Nasal cavity respiratory epithelium epithelial cell of viscerocranial mucosa (primary cell): ENCODE measurements around the gene YIPF3. TPM values are rescaled to one million over a fixed set of nuclear protein-coding genes. Genes with fewer than 3 reads are reported as not detected.

ENCODE experiments used
- total RNA-seq: library from RNA; depleted of rRNA; stranded (reverse); fragments of >200 nt; gene quantifications from 2 replicates; pipeline ENCODE4 v1.2.3, GENCODE V29; 2014

The YIPF3 gene
- 62.2 and 68.1 TPM in 2 replicates for total RNA-seq

GRCh38 chr6:43516697-43517504, at the start of gene YIPF3, which contains the start of gene POLR1C:
TSS of gene YIPF3 (minus strand) at chr6:43516926. CDS start at chr6:43516807, 119 bp downstream.
TSS of gene POLR1C (plus strand) at chr6:43517089. CDS start at chr6:43517110, 21 bp downstream.

GRCh38 chr6:43509984-43510826, 6.5 kb downstream of the YIPF3 start, which contains the start of gene LRRC73:
TSS of gene LRRC73 (minus strand) at chr6:43510346. CDS start at chr6:43509785, 561 bp downstream.

GRCh38 chr6:43477235-43478007, 39.3 kb downstream of the YIPF3 start, which contains the start of gene TJAP1:
TSS of gene TJAP1 (plus strand) at chr6:43477570. CDS start at chr6:43499002, 21,432 bp downstream.

Other genes with a start within 250 kb of the YIPF3 start
- not detected in 2 replicates for gene SLC22A7, start 218.7 kb downstream of the YIPF3 start, total RNA-seq
- not detected in 2 replicates for gene CRIP3, start 208.1 kb downstream of the YIPF3 start, total RNA-seq
- gene ZNF318, start 147.3 kb downstream of the YIPF3 start, total RNA-seq: 4.1 and 7.0 TPM in 2 replicates
- 12.0 and 22.3 TPM in 2 replicates for gene ABCC10, start 89.4 kb downstream of the YIPF3 start, total RNA-seq
- 2.8 and 4.8 TPM in 2 replicates for gene DLK2, start 61.4 kb downstream of the YIPF3 start, total RNA-seq
- gene TJAP1, start 39.4 kb downstream of the YIPF3 start, total RNA-seq: 7.2 and 12.4 TPM in 2 replicates
- 0.14 and 0.34 TPM in 2 replicates for gene LRRC73, start 6.6 kb downstream of the YIPF3 start, total RNA-seq
- gene POLR1C, start 163 bp upstream of the YIPF3 start, total RNA-seq: 35.3 and 42.4 TPM in 2 replicates
- gene XPO5, start 59.1 kb upstream of the YIPF3 start, total RNA-seq: 52.8 and 64.6 TPM in 2 replicates
- gene POLH, start 59.3 kb upstream of the YIPF3 start, total RNA-seq: 29.7 and 32.3 TPM in 2 replicates
- 135 and 216 TPM in 2 replicates for gene GTPBP2, start 112.3 kb upstream of the YIPF3 start, total RNA-seq
- gene MAD2L1BP, start 118.9 kb upstream of the YIPF3 start, total RNA-seq: 20.8 and 23.3 TPM in 2 replicates
- gene RSPH9, start 128.1 kb upstream of the YIPF3 start, total RNA-seq: under 0.01 and 0.07 TPM in 2 replicates
- 41.3 and 71.1 TPM in 2 replicates for gene MRPS18A, start 170.9 kb upstream of the YIPF3 start, total RNA-seq